IMR-90 (cell line): ENCODE data around the gene ADAMTS17. TPM values are rescaled to one million over a fixed set of nuclear protein-coding genes. Genes with fewer than 3 reads are reported as not detected.

Experiments used
- ATAC-seq: fragments of 200-7000 bp; cut with Tn5 transposase; 2 replicates; pipeline ENCODE4 v1.9.1; 2020; ENCODE audit warnings: low read depth, mild to moderate bottlenecking, moderate library complexity
- BruUV-seq: library from RNA; stranded (reverse); fragments of 400-500 nt; replicated peaks from 2 replicates; lab custom pipeline; 2021; lab: Mats Ljungman, UMichigan
- CTCF ChIA-PET: fragments of 300-600 bp; formaldehyde crosslinking; extraction: SDS; loops from one replicate; lab custom pipeline; 2021; ENCODE audit warnings: antibody characterized with exemption; lab: Yijun Ruan, JAX
- POLR2A ChIA-PET: fragments of 300-600 bp; sonication (Branson Sonifier 250); formaldehyde crosslinking; loops from one replicate; lab custom pipeline; 2022; ENCODE audit warnings: antibody characterized with exemption; ENCODE audit not compliant: unreplicated experiment; lab: Charles Lee
- DNase-seq: peaks from one replicate; pipeline ENCODE4 v3.0.0; 2013
- H2AFZ ChIP-seq: replicated peaks from 2 replicates; pipeline ENCODE3; 2013; ENCODE audit warnings: low read length, mild to moderate bottlenecking; ENCODE audit not compliant: poor library complexity
- H2AK5ac ChIP-seq: 2 replicates; pipeline ENCODE4 v1.6.1; 2013; ENCODE audit warnings: low read depth, low read length, inconsistent platforms
- H2AK9ac ChIP-seq: replicated peaks from 2 replicates; pipeline ENCODE3; 2013; ENCODE audit warnings: mild to moderate bottlenecking, low read depth, low read length, moderate library complexity; ENCODE audit not compliant: poor library complexity
- H2BK120ac ChIP-seq: 2 replicates; pipeline ENCODE4 v1.6.1; 2013; ENCODE audit warnings: low read depth, low read length, inconsistent platforms
- H2BK15ac ChIP-seq: 3 replicates; pipeline ENCODE4 v1.6.1; 2013; ENCODE audit warnings: low read depth, low read length, inconsistent platforms
- H2BK20ac ChIP-seq: 2 replicates; pipeline ENCODE4 v1.6.1; 2013; ENCODE audit warnings: low read depth, mild to moderate bottlenecking, inconsistent platforms, low read length, moderate library complexity
- H2BK5ac ChIP-seq: 2 replicates; pipeline ENCODE4 v1.6.1; 2013; ENCODE audit warnings: mild to moderate bottlenecking, low read depth, low read length, inconsistent platforms; ENCODE audit not compliant: poor library complexity, severe bottlenecking
- H3K14ac ChIP-seq: replicated peaks from 2 replicates; pipeline ENCODE4 v1.6.1; 2013; ENCODE audit warnings: low read depth, low read length, inconsistent platforms
- H3K18ac ChIP-seq: 2 replicates; pipeline ENCODE4 v1.6.1; 2013; ENCODE audit warnings: low read depth, low read length, control low read depth
- H3K23ac ChIP-seq: 2 replicates; pipeline ENCODE4 v1.6.1; 2013; ENCODE audit warnings: low read depth, low read length, inconsistent platforms
- H3K27ac ChIP-seq: 2 replicates; pipeline ENCODE4 v1.5.1; 2013; ENCODE audit warnings: mild to moderate bottlenecking, control low read depth, low read length; ENCODE audit not compliant: insufficient read depth
- H3K27me3 ChIP-seq: 2 replicates; pipeline ENCODE4 v1.6.1; 2013; ENCODE audit warnings: low read length; ENCODE audit not compliant: control insufficient read depth, insufficient read depth
- H3K36me3 ChIP-seq: 2 replicates; pipeline ENCODE4 v1.6.1; 2013; ENCODE audit warnings: low read length, mixed read lengths; ENCODE audit not compliant: control insufficient read depth, insufficient read depth
- H3K4ac ChIP-seq: 2 replicates; pipeline ENCODE4 v1.6.1; 2013; ENCODE audit warnings: low read depth, low read length, inconsistent platforms
- H3K4me1 ChIP-seq: 2 replicates; pipeline ENCODE4 v1.6.1; 2013; ENCODE audit warnings: low read length, mixed read lengths; ENCODE audit not compliant: control insufficient read depth, insufficient read depth
- H3K4me2 ChIP-seq: 2 replicates; pipeline ENCODE4 v1.6.1; 2013; ENCODE audit warnings: low read depth, mild to moderate bottlenecking, control low read depth, low read length, moderate library complexity
- H3K4me3 ChIP-seq: 2 replicates; pipeline ENCODE4 v1.5.1; 2013; ENCODE audit warnings: low read depth, mild to moderate bottlenecking, control low read depth, low read length, moderate library complexity; ENCODE audit not compliant: insufficient read depth
- H3K56ac ChIP-seq: 2 replicates; pipeline ENCODE4 v1.6.1; 2013; ENCODE audit warnings: low read length, inconsistent platforms; ENCODE audit not compliant: insufficient read depth; ENCODE audit errors: extremely low read depth
- H3K79me1 ChIP-seq, 2 experiments: 2 replicates each; pipeline ENCODE4 v1.6.1; 2013; ENCODE audit warnings: low read length in 2 of 2, inconsistent platforms in 1 of 2, low read depth in 1 of 2
- H3K9ac ChIP-seq: 2 replicates; pipeline ENCODE4 v1.6.1; 2013; ENCODE audit warnings: low read depth, low read length, control low read depth
- H3K9me1 ChIP-seq: 2 replicates; pipeline ENCODE4 v1.6.1; 2013; ENCODE audit warnings: low read length, inconsistent platforms; ENCODE audit not compliant: insufficient read depth
- H3K9me3 ChIP-seq: 2 replicates; pipeline ENCODE4 v1.6.1; 2013; ENCODE audit warnings: low read length; ENCODE audit not compliant: control insufficient read depth, insufficient read depth
- H4K20me1 ChIP-seq: 2 replicates; pipeline ENCODE4 v1.6.1; 2013; ENCODE audit warnings: low read length, inconsistent platforms; ENCODE audit not compliant: insufficient read depth
- H4K5ac ChIP-seq: 2 replicates; pipeline ENCODE4 v1.6.1; 2013; ENCODE audit warnings: mild to moderate bottlenecking, low read depth, low read length, control low read depth
- H4K8ac ChIP-seq, 2 experiments: 2 replicates each; pipeline ENCODE4 v1.6.1; 2013; ENCODE audit warnings: low read depth in 2 of 2, low read length in 2 of 2, control low read depth in 1 of 2, inconsistent platforms in 1 of 2
- H4K91ac ChIP-seq: 2 replicates; pipeline ENCODE4 v1.6.1; 2013; ENCODE audit warnings: low read depth, low read length, inconsistent platforms; ENCODE audit not compliant: insufficient read depth
- BHLHE40 ChIP-seq: fragments of 150-350 bp; IDR thresholded peaks from 2 replicates; pipeline ENCODE4 v1.6.1; 2016; ENCODE audit warnings: mild to moderate bottlenecking, low read depth, low read length
- CEBPB ChIP-seq: IDR thresholded peaks from 2 replicates; pipeline ENCODE4 v1.6.1; 2012; ENCODE audit warnings: low read depth, low read length, improper control_type of control experiment
- CHD1 ChIP-seq: IDR thresholded peaks from 2 replicates; pipeline ENCODE4 v1.6.1; 2012; ENCODE audit warnings: low read depth, low read length, improper control_type of control experiment
- FOS ChIP-seq: fragments of 150-350 bp; IDR thresholded peaks from 2 replicates; pipeline ENCODE4 v1.6.1; 2016; ENCODE audit warnings: low read depth, low read length
- MAFK ChIP-seq: IDR thresholded peaks from 2 replicates; pipeline ENCODE4 v1.6.1; 2012; ENCODE audit warnings: low read depth, low read length, improper control_type of control experiment
- MAZ ChIP-seq: IDR thresholded peaks from 2 replicates; pipeline ENCODE4 v1.6.1; 2012; ENCODE audit warnings: low read depth, mild to moderate bottlenecking, low read length, improper control_type of control experiment, moderate library complexity, borderline replicate concordance
- MXI1 ChIP-seq: IDR thresholded peaks from 2 replicates; pipeline ENCODE4 v1.6.1; 2012; ENCODE audit warnings: low read depth, mild to moderate bottlenecking, low read length, moderate library complexity, borderline replicate concordance
- NFE2L2 ChIP-seq: fragments of 150-350 bp; IDR thresholded peaks from 2 replicates; pipeline ENCODE4 v1.6.1; 2016; ENCODE audit warnings: low read depth, mild to moderate bottlenecking, low read length
- RAD21 ChIP-seq: IDR thresholded peaks from 2 replicates; pipeline ENCODE4 v1.6.1; 2012; ENCODE audit warnings: low read length, improper control_type of control experiment
- RCOR1 ChIP-seq: IDR thresholded peaks from 2 replicates; pipeline ENCODE4 v1.6.1; 2012; ENCODE audit warnings: mild to moderate bottlenecking, low read length, improper control_type of control experiment; ENCODE audit not compliant: insufficient replicate concordance
- RFX5 ChIP-seq: IDR thresholded peaks from 2 replicates; pipeline ENCODE4 v1.8.0; 2012; ENCODE audit warnings: low read depth, mild to moderate bottlenecking, low read length, moderate library complexity
- SMC3 ChIP-seq: fragments of 150-350 bp; IDR thresholded peaks from 2 replicates; pipeline ENCODE4 v1.6.1; 2016; ENCODE audit warnings: low read depth, mild to moderate bottlenecking, antibody characterized with exemption, low read length, moderate library complexity
- WGBS, 2 experiments: methylation state at CpG; one replicate each; pipeline versions ENCODE4 v1.1.5 to v1.1.7; 2013; ENCODE audit warnings: missing lambda C conversion rate in 2 of 2; ENCODE audit not compliant: insufficient read length in 1 of 2; ENCODE audit errors: extremely low coverage in 2 of 2; 5-methylcytosine and 5-hydroxymethylcytosine counted together
- dilution Hi-C: fragments of 300-500 bp; cut with HindIII; formaldehyde crosslinking; loops from one replicate; pipeline ENCODE4 v1.14.3; 2018; ENCODE audit warnings: low sequenced_read_pairs; ENCODE audit not compliant: unreplicated experiment
- in situ Hi-C: fragments of 300-500 bp; cut with MboI; formaldehyde crosslinking; loops from 3 replicates; pipeline ENCODE4 v1.14.3; 2019; ENCODE audit warnings: low sequenced_read_pairs, inconsistent platforms, mixed read lengths
- intact Hi-C: fragments of 100-400 bp; cut with micrococcal nuclease; formaldehyde crosslinking; loops from 2 replicates; pipeline ENCODE4 v1.10.0; 2022
- polyA plus RNA-seq, 3 experiments: library from polyadenylated mRNA; depleted of rRNA; stranded (reverse); fragments of >200 nt; gene quantifications; 2 replicates each; pipeline ENCODE4 v1.2.3, GENCODE V29; 2012; ENCODE audit warnings: low replicate concordance in 1 of 3
- total RNA-seq: library from RNA; depleted of rRNA; stranded (reverse); fragments of >200 nt; gene quantifications from 2 replicates; pipeline ENCODE4 v1.2.3, GENCODE V29; 2012

The ADAMTS17 gene
- total and polyA plus RNA-seq, 2 of the 4 experiments (the other 2 are of a cell fraction) = 0.03 TPM; not detected in 1

DNA sequence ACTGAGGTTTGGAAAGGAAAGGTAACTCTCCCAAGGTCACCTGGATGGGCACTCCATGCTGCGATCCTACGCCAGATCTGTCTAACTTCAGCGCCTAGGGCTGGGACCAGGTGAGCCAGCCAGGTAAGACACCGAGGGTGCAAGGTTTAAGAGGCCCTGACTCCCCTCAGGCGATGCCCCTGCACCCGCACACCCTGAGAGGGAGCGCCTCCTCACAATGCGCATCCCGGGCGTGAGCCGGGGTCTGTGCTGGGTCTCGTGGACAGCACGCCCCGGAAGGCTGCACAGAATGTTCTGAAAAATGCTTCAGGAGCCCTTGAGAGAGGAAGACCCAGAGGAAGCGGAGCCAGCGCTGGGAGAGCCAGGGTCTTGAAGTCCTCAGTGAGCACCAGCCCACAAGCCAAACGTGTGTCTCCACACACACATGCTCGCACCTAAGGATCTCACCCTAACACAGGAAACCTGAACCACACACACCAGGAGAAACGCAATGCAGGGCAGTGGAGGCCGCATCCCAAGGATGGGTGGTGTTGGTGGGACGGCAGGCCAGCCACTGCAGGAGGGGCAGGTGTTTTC is 142.0 kb downstream of the ADAMTS17 start:
- H3K14ac ChIP-seq = no peak overlapping the region
- ChIA-PET CTCF (no interaction called here), POLR2A (no interaction called here)
- no peak overlapping the region for H2AFZ ChIP-seq
- no peak overlapping the region for H2BK15ac ChIP-seq
- no peak overlapping the region for H2AK9ac ChIP-seq
- H2BK120ac ChIP-seq = no peak overlapping the region
- H3K27ac ChIP-seq = no peak overlapping the region
- no peak overlapping the region for H4K91ac ChIP-seq
- no peaks in the 10 kb centered on the region for H3K9me1 ChIP-seq
- no peak for TF ChIP-seq CHD1
- no peak for TF ChIP-seq RAD21
- no peak for TF ChIP-seq NFE2L2
- no peak for TF ChIP-seq SMC3
- TF ChIP-seq RFX5 = no peak
- no peak for TF ChIP-seq CEBPB
- TF ChIP-seq FOS = no peak
- TF ChIP-seq BHLHE40 = no peak
- no peak for TF ChIP-seq MXI1
- TF ChIP-seq RCOR1 = no peak
- TF ChIP-seq MAZ = no peak
- TF ChIP-seq MAFK = no peak
- dilution Hi-C loops = no loop called here
- in situ Hi-C loops = no loop called here
- DNase-seq = no peak
- H2BK20ac ChIP-seq = no peak overlapping the region
- H3K4me1 ChIP-seq = no peaks in the 10 kb centered on the region
- peaks cover 43% of the 10 kb centered on the region for H3K9me3 ChIP-seq
- no peaks in the 10 kb centered on the region for H3K27me3 ChIP-seq
- H2AK5ac ChIP-seq = no peak overlapping the region
- no peaks in the 10 kb centered on the region for H3K36me3 ChIP-seq
- no TSS peak for BruUV-seq
- H3K4me2 ChIP-seq = no peak overlapping the region
- H4K20me1 ChIP-seq = no peaks in the 10 kb centered on the region
- H3K18ac ChIP-seq = no peak overlapping the region
- no peak overlapping the region for H3K4ac ChIP-seq
- no peak overlapping the region for H2BK5ac ChIP-seq
- no peak overlapping the region for H3K56ac ChIP-seq
- no peak overlapping the region for H4K8ac ChIP-seq
- no peak for ATAC-seq
- no peak overlapping the region for H3K4me3 ChIP-seq
- H3K79me1 ChIP-seq = no peaks in the 10 kb centered on the region
- no peak overlapping the region for H3K9ac ChIP-seq
- WGBS, 2 experiments = 88% methylated on average over 9 of the region's 21 CpGs; no CpG with 5 or more reads in 1 of the 2 experiments
- intact Hi-C loops = no loop called here
- H3K23ac ChIP-seq = no peak overlapping the region
- H4K5ac ChIP-seq = no peak overlapping the region
